NCI-H446 treated with DMSO at 0.1 percent for 48 hours (cell line): ENCODE measurements around the gene NRXN3.

ENCODE experiments used
- DNase-seq: peaks from one replicate; lab custom pipeline; 2025; lab: John Stamatoyannopoulos, UW

NRXN3 gene

DNA sequence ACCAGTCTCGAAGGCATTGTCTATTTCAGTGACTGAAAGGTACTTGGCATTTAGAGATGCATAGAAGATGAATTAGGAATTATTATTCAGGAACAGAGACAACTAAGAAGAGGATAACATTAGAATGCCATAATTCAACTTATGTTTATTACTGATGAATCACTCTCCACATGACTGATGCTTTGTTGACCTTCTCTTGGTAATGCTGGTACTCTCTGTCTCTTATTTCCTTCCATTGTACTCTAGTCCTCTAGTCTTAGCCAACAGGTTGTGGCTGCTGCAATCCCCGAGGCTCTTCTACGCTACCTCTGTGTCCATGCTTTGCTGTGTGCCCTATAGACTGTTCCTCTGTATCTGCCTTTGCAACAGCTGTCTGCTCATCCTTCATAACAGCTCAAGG lies 652.9 kb downstream of the NRXN3 start:
- no peak for DNase-seq

GRCh38 chr14:78823516-78823915 lies 653.3 kb downstream of the NRXN3 start:
- DNase-seq: no peak

GRCh38 chr14:78829274-78829673 lies 659.1 kb downstream of the NRXN3 start:
- DNase-seq: no peak

- DNase-seq: no peak
Observed at GRCh38 chr14:78834766-78835451, 664.7 kb downstream of the NRXN3 start.

- DNase-seq: no peak
Observed at GRCh38 chr14:78835909-78836308, 665.7 kb downstream of the NRXN3 start.

GRCh38 chr14:78836777-78837176 lies 666.6 kb downstream of the NRXN3 start:
- DNase-seq: peak; percentile 54

DNA sequence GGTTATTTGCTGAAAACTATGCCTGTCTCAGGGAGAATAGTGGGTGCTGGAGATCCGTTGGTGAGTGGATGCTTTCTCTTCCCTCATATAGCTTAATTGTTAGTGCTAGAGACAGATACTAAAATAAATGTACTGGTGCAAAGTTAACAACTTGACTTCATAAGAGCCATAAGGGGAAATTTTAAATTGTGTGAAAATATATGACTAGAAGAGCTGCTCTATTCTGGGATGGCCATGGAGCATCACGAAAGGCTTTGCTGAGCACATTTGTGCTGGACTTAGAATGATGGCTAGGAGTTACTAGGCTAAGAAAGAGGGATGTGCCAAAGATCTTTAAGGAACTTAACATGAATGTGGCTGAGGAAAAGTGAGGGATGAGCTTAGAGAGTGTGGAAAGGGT lies 668.8 kb downstream of the NRXN3 start:
- no peak for DNase-seq

DNA sequence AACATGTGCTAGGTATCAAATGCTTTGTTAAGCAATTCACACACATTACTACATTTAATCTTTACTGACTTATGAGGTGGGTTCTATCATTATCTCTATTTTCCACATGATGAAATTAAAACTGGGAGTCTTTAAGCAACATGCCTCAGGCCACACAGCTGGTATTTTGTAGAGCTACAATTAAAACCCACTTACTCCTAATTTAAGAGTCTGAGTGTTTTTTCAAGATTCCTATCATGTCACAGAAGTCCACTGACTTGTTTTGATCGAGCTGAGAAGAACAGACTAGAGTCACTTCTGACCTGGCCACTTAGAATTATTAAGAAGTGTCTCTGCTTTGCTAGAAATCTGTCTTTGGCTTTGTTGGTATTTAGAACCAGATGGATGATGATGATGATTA lies 670.7 kb downstream of the NRXN3 start:
- no peak for DNase-seq

DNA sequence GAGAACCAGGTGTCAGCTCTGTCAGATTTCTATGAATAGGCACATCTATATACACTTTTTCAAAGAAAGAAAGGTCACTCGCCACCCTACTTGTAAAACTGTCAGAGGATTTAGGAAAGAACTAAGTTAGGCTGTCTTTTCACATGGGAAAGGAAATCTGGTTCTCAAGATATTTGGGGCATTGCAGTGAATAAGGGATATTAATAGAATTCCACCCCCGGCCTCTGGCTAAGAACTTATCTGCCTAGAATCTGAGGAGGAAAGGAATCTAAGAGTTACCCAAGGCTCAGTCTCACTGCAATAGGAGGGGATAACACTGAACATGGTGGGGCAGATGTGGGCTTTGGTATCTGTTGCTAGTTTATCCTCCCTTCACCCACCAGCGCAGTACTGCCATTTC lies 677.6 kb downstream of the NRXN3 start:
- DNase-seq: no peak

GRCh38 chr14:78848234-78848820 lies 678.2 kb downstream of the NRXN3 start:
- DNase-seq: no peak

DNA sequence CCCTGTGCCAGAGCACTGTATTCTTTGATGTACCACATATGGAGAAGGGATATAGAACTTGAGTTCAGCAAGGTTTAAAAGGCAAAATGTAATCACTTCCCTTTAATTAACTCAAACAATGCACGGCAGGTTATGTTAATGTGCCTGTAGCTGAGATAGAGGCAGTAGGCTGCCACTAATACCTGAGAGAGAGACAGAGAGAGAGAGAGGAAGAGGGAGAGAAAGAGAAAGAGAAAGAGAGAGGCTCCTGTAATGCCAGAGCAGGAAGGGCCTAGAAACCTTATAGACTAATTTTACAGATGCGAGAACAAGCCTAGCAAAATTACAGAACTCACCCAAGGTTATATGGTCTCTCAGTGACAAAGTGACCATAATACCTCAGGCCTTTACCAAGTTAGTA lies 679.8 kb downstream of the NRXN3 start:
- no peak for DNase-seq

DNA sequence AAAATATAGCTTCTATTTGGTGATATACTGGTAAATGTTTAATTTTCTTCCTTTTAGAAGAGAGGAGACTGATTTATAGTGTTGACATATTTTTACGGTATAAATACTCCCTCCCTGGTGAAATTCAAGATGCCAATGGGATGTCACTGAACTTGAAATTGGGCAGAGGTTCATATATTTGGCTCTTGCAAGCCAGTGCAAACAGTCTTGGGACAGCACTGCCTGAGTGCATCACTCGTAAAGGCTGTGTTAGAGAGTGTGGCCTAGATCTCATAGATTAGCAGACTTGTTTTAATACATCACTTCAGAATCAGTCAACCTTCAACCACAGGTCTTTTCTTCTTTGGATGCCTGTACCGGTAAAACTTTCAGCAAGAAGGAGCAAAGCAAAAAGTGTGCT lies 681.0 kb downstream of the NRXN3 start:
- DNase-seq: no peak

- no peak for DNase-seq
Observed at GRCh38 chr14:78852040-78852439, 681.9 kb downstream of the NRXN3 start.

GRCh38 chr14:78857974-78858373 lies 687.8 kb downstream of the NRXN3 start:
- no peak for DNase-seq

DNA sequence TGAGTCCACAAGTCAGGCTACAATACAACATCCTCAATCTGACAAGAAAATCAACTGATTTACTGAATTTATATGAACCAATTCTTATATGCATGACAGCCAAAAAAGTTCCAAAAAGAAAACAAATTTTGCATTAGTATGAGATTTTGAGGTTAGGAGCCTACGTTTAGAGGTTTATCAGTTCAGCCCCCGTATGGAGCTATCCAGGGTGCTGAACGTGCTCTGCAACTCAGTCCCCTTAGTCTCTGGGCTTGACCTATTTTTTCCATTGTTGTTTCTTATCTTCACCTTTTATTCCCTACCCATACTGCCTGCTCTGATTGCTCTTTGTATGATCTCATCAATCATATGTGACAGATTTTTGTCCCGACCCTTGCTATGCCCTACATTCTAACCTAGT lies 693.0 kb downstream of the NRXN3 start:
- DNase-seq: no peak

- no peak for DNase-seq
Observed at GRCh38 chr14:78872837-78873236, 702.7 kb downstream of the NRXN3 start.

DNA sequence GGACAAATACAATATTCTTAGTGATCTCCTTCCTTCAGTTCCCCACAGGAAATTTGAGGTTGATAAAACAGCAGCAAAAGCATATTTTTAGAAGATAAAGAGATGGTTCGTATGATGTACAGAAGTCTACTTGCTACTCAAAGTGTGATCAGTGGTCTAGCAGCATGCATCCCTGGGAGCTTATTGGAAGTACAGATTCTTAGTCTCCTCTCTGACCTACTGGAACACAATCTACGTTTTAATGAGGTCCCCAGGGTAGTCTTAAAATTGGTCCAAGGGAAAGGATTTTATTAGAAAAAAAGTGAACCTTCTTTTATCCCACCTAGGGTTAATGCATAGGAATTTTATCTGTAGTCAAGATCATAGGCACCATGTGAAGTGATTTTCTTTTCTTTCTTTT lies 703.4 kb downstream of the NRXN3 start:
- no peak for DNase-seq

DNA sequence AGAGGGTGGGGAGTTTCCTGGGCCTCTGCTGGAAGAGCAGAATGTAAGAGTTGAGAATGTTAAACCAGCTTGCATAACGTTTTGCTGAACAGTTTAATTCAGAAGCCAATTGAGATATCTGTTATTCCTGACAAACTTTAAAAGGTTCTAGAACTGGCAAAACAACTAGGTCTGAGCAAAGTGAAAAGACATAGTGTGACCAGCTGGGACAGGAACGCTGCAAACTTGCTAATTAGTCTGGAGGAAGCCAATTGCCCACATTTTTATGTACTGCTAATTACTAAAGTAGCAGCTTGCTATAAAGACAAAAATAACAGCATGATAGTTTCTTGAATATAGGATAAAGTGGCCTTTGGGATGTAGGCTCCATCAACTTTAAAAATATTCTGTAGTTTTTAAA lies 704.9 kb downstream of the NRXN3 start:
- no peak for DNase-seq

GRCh38 chr14:78885884-78886283 lies 715.7 kb downstream of the NRXN3 start:
- no peak for DNase-seq

DNA sequence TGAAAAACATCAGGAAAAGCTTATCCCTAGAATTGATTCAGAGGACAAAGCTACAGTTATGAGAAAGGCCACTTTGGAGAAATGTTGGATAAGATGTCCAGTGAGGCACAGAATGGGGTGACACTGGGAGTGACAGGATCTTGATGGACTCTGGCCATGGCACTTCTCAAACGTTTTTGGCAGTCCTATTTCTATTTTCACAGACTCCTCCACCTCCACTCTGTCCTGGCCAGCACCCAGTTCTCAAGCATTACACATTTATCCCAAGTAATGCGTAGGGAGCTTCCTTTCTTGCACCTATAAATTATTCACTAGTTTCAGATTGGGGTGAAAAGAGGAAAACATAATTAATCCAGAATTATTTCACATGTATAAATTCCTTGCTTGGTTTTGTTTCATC lies 727.3 kb downstream of the NRXN3 start:
- DNase-seq: no peak

DNA sequence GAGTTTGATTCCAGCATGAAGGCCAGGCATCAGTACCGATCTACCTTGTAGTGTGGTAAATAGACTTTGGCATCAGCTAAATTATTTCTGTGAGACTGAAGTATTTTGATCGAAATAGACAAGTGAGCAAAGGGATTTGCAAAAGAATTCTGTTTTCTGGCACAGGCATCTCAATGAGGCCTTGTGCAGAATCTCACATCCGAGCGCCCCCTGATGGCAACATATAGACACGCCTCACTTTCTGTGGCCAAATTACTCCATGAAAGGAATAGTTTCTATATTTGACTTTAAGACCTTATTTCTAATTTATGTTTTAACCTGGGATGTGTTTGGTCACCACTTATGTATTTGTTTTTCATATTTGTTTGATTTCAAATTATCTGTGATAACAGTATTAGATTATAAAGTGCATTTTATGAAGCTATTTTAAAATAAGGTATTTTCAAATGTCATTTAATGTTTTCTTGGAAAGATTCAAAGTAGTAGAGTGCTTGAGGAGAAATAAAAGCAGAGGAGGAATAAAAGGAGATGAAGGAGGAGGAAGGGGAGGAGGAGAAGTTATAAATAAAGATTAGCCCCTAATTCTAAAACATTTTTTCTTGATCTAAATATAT lies 731.9 kb downstream of the NRXN3 start:
- DNase-seq: peak; percentile 17

GRCh38 chr14:78904094-78904493 lies 733.9 kb downstream of the NRXN3 start:
- no peak for DNase-seq

DNA sequence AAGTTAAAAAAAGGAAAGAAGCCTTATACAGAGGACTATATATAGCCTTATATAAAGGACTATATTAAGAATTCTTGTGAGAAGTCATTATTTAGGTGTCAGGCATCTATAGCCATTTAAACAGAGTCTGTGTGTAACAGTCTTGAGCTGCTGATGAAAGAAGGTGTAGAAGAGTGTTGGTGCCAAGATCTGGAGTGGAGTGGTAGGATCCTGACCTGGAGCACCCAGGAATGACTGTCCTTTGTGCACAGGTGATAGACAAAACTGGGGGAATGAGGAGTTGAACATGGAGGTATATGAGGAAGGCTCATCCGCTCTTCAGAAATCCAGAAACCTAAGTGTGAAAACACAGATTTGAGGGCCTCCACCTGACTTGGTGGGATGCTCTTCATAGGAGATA lies 747.3 kb downstream of the NRXN3 start:
- DNase-seq: no peak

- DNase-seq: no peak
Observed at GRCh38 chr14:78921856-78922255, 751.7 kb downstream of the NRXN3 start.
